Heart left ventricle (tissue), 16 donors: ENCODE results near the gene SLC39A11. TPM values are rescaled to one million over a fixed set of nuclear protein-coding genes. Genes with fewer than 3 reads are reported as not detected.

Experiments used
- ATAC-seq, 4 donors: fragments of 200-7000 bp; cut with Tn5 transposase; one replicate each; pipeline ENCODE4 v1.9.1; 2020 to 2022; ENCODE audit warnings: moderate library complexity in 4 of 4, mild to moderate bottlenecking in 3 of 4, moderate number of reproducible peaks in 1 of 4
- DNase-seq, 5 donors: peaks; one replicate each; pipeline ENCODE4 v3.0.0-alpha.2; 2020
- H3K27ac ChIP-seq, 12 donors: fragments of 200-600 bp; sonication (generic) in 4 of 12; one replicate each; pipeline versions ENCODE4 v1.5.0 to v1.8.0; 2016 to 2022; ENCODE audit warnings: mild to moderate bottlenecking in 2 of 12
- H3K27me3 ChIP-seq, 9 donors: fragments of 200-600 bp; sonication (generic) in 2 of 9; one replicate each; pipeline versions ENCODE4 v1.5.1 to v1.8.0; 2016 to 2022; ENCODE audit warnings: mild to moderate bottlenecking in 3 of 9
- H3K36me3 ChIP-seq, 9 donors: fragments of 200-600 bp; sonication (generic) in 2 of 9; one replicate each; pipeline versions ENCODE4 v1.5.0 to v1.8.0; 2018 to 2022; ENCODE audit warnings: mild to moderate bottlenecking in 2 of 9
- H3K4me1 ChIP-seq, 12 donors: fragments of 200-600 bp; sonication (generic) in 4 of 12; one replicate each; pipeline versions ENCODE4 v1.5.0 to v1.8.0; 2016 to 2022; ENCODE audit warnings: mild to moderate bottlenecking in 3 of 12
- H3K4me3 ChIP-seq, 12 donors: fragments of 200-600 bp; sonication (generic) in 4 of 12; one replicate each; pipeline versions ENCODE4 v1.5.0 to v1.8.0; 2017 to 2022; ENCODE audit warnings: mild to moderate bottlenecking in 9 of 12, moderate library complexity in 4 of 12
- H3K9me3 ChIP-seq, 12 donors: fragments of 200-600 bp; sonication (generic) in 4 of 12; one replicate each; pipeline versions ENCODE4 v1.5.0 to v1.8.0; 2016 to 2022; ENCODE audit warnings: mild to moderate bottlenecking in 1 of 12
- CTCF ChIP-seq, 12 donors: fragments of 200-600 bp; sonication (generic) in 4 of 12; IDR thresholded peaks; one replicate each; pipeline versions ENCODE4 v1.5.0 to v1.8.0; 2018 to 2022; ENCODE audit warnings: antibody characterized with exemption in 12 of 12, mild to moderate bottlenecking in 5 of 12
- POLR2A ChIP-seq, 2 donors: fragments of 450-650 bp; IDR thresholded peaks; one replicate each; pipeline ENCODE4 v1.6.1; 2017; ENCODE audit warnings: antibody characterized with exemption in 2 of 2, mild to moderate bottlenecking in 2 of 2, moderate library complexity in 2 of 2
- WGBS, 4 donors: extraction: QIAGEN DNeasy Blood & Tissue Kit in 2 of 4; methylation state at CpG; one replicate each; pipeline versions ENCODE4 v1.1.5 to v1.1.7; 2013 to 2018; 5-methylcytosine and 5-hydroxymethylcytosine counted together
- intact Hi-C, 10 donors: fragments of 100-400 bp; cut with DNase I; formaldehyde crosslinking; loops; one replicate each; pipeline versions ENCODE4 v1.11.1 to v1.14.2; 2022
- polyA plus RNA-seq, 2 donors: library from polyadenylated mRNA; stranded (reverse); fragments of 200-250 nt; gene quantifications; one replicate each; pipeline ENCODE4 v1.2.3, GENCODE V29; 2013
- total RNA-seq, 9 donors: library from RNA; depleted of rRNA in 2 of 9; stranded (reverse); fragments of >200 nt in 2 of 9; fragmentation: NEBNext Ultra II Directional in 3 of 9; extraction: Animal tissue kit (Norgen Biotek cat#: 25700) in 3 of 9; gene quantifications; one replicate each; pipeline versions ENCODE4 v1.1.0 to v1.2.4, GENCODE V29; 2016 to 2023
- donor health status: ischemic (EF 13 %, LVEDD 7.1; RV severe dilation, severe dysfunction).
- donor health status: healthy with polysubstance abuse.
- donor health status: DM: no; HTN: yes; CAD: no.
- donor health status: DM: no; HTN: no; CAD: no.
- donor health status: ischemic (EF 25% LVEDD 6.9; RV normal size, moderate dysfunction).
- donor health status: ischemic (EF 25% LVEDD 5.7; RV mildly dilated, moderate dysfunction).
- donor health status: healthy.
- donor health status: DM: yes; HTN: yes; CAD: no.
- donor health status: ischemic (EF 35%, LVEDD 5.7; RV mildly dilated, moderate dysfunction).
- donor health status: nonischemic (EF 11% LVEDD 7.7; RV severe dilation, severe dysfunction).
- donor health status: DM: yes; HTN: yes; CAD: no.
- donor health status: PGD.
- donor health status: ischemic (EF 29% LVEDD 5.4; RV normal size, mild dysfunction).
- donor health status: nonischemic (EF 23%, LVEDD 6.1; RV moderate dilation, normal function).

Gene SLC39A11
- total and polyA plus RNA-seq, 11 donors = 2.5 to 23.3 (median 8.4) TPM

- DNase-seq (no peak), ATAC-seq (no peak)
- H3K27ac ChIP-seq = no peak overlapping the region
- intact Hi-C loops = no loop called here
- TF ChIP-seq CTCF (IDR thresholded peaks at IDR 0.05) = no peak
- no peak for TF ChIP-seq POLR2A (IDR thresholded peaks at IDR 0.05)
- no peak overlapping the region for H3K4me3 ChIP-seq
- 81 to 94% (median 85%) methylated on average over 5 of the region's 5 CpGs for WGBS, 4 donors
- no peaks in the 10 kb centered on the region for H3K9me3 ChIP-seq
- no peaks in the 10 kb centered on the region for H3K27me3 ChIP-seq
- no peaks in the 10 kb centered on the region for H3K4me1 ChIP-seq
- no peaks in the 10 kb centered on the region for H3K36me3 ChIP-seq
These were observed 425.1 kb downstream of the SLC39A11 start for GRCh38 chr17:72667096-72668063.

DNA sequence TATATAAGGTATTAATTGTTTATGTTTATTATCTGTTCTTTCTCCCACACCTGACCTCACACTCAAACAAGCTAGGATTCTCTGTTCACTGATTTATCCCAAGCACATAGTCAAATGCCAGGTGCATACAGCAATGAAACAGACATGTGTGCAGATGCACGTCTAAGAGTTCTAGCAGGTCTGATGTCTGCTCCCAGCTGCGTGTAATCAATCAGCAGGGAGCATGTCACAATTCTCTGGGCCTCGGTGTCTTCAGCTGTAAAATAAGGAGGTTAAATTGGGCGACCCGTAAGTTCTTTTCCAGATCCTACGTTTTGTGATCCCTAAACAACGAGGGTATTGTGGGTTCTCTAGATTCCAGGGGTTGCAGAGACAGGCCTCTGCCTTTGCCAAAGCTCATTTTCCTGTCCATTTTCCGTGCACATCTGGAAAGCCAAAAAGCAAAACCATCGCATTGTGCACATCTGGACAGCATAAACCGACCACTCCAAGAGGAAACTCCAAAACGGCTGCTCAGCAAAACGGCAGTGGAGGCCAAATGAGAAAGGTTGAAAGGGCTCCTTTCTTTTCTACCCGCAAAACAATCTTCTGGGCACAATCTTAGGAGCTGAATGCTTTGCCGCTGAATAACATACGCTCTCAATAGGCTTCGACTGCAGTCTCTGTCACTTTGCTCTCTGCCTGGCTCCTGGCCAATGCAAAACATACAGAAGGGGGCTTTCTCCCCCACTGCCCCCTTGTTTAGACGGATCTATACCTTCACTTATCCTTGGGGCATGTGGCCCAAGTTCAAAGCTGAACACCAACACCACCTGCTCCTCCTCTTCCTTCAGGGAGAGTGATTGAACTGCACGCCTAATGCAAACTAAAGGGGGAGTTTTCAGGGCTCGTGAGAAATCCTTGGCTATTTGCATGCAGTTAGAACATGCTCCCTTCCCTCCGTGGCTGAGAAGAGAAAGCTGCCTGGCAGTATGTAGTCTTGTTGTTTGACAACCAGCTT is 426.3 kb downstream of the SLC39A11 start:
- intact Hi-C loops = no loop called here
- 61 to 68% (median 64%) methylated on average over 20 of the region's 20 CpGs for WGBS, 4 donors
- no peak for DNase-seq
- no peaks in the 10 kb centered on the region for H3K27me3 ChIP-seq
- ATAC-seq = no peak
- no peak overlapping the region for H3K27ac ChIP-seq
- H3K9me3 ChIP-seq = no peaks in the 10 kb centered on the region
- H3K36me3 ChIP-seq = no peaks in the 10 kb centered on the region
- H3K4me3 ChIP-seq = no peak overlapping the region
- TF ChIP-seq POLR2A (IDR thresholded peaks at IDR 0.05) = no peak
- no peak for TF ChIP-seq CTCF (IDR thresholded peaks at IDR 0.05)
- no peaks in the 10 kb centered on the region for H3K4me1 ChIP-seq

DNA sequence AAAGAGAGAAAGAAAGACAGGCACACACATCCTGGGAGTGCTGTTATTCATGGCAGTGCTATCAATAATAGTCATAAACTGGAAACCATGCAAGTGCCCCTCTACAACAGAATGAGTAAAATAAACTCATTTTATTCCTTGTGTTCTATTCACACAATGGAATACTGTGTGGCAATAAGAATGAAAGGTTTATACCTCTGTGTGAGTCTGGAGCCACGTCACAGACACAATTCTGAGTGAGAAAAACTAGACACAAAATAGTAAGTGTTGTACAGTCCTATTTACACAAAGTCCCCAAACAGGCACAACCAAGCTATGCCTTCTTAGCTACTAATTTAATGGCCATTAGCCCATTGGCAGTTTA is 429.7 kb downstream of the SLC39A11 start:
- ATAC-seq = no peak
- no peak overlapping the region for H3K27ac ChIP-seq
- WGBS, 4 donors = 86 to 95% (median 91%) methylated on average over 1 of the region's 1 CpG
- H3K4me1 ChIP-seq = peaks cover 0 to 10% (median 2%) of the 10 kb centered on the region in 12 donors
- DNase-seq = no peak
- no peak overlapping the region for H3K4me3 ChIP-seq
- TF ChIP-seq CTCF (IDR thresholded peaks at IDR 0.05) (no peak), POLR2A (IDR thresholded peaks at IDR 0.05) (no peak)
- intact Hi-C loops = no loop called here
- no peaks in the 10 kb centered on the region for H3K9me3 ChIP-seq
- no peaks in the 10 kb centered on the region for H3K27me3 ChIP-seq
- no peaks in the 10 kb centered on the region for H3K36me3 ChIP-seq
